ENCODE results near the gene CCDC71.

Gene CCDC71

DNA sequence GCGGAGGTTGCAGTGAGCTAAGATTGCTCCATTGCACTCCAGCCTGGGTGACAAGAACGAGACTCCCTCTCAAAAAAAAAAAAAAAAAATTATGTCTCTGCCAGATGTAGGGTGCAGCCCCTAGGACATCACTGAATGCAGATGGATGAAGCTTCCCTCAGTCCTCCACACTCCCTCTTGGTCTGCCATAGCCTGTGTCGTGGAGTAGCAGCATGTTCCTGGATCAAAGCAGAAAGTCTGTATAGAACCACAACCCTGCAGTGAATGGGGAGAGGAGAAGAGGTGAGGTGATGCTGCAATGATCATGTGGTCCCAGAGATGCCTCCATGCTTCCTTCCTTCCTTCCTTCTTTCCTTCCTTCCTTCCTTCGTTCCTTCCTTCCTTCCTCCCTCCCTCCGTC is 18.0 kb downstream of the CCDC71 start:
- TF ChIP-seq, protein P1, sequence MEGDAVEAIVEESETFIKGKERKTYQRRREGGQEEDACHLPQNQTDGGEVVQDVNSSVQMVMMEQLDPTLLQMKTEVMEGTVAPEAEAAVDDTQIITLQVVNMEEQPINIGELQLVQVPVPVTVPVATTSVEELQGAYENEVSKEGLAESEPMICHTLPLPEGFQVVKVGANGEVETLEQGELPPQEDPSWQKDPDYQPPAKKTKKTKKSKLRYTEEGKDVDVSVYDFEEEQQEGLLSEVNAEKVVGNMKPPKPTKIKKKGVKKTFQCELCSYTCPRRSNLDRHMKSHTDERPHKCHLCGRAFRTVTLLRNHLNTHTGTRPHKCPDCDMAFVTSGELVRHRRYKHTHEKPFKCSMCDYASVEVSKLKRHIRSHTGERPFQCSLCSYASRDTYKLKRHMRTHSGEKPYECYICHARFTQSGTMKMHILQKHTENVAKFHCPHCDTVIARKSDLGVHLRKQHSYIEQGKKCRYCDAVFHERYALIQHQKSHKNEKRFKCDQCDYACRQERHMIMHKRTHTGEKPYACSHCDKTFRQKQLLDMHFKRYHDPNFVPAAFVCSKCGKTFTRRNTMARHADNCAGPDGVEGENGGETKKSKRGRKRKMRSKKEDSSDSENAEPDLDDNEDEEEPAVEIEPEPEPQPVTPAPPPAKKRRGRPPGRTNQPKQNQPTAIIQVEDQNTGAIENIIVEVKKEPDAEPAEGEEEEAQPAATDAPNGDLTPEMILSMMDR (IDR thresholded peaks at IDR 0.05; ENCODE audit: borderline replicate concordance, insufficient read depth, low read depth, low read length), result no peak
- H3K4me3 ChIP-seq (ENCODE audit: low read depth, low read length), result no peak overlapping the region

DNA sequence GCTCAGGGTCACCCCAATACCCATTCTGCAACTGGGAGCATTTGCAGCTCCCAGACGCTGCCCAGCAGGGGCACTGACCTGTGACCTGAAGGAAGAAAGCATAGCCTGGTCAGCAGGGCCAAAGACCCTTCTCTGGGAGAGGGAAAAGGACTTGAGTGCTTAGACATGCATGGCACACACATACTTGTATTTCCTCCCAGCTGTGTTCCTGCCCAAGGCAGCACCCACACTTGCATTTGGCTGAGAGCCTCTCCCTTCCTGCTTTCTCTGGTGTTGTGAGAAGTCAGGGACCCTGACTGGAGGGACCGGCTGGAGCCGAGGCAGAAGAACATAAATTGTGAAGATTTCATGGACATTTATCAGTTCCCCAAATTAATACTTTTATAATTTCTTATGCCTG is 26.1 kb downstream of the CCDC71 start:
- TF ChIP-seq, protein P1 (IDR thresholded peaks at IDR 0.05; ENCODE audit: borderline replicate concordance, insufficient read depth, low read depth, low read length), result no peak
- H3K4me3 ChIP-seq (ENCODE audit: low read depth, low read length), result no peak overlapping the region

DNA sequence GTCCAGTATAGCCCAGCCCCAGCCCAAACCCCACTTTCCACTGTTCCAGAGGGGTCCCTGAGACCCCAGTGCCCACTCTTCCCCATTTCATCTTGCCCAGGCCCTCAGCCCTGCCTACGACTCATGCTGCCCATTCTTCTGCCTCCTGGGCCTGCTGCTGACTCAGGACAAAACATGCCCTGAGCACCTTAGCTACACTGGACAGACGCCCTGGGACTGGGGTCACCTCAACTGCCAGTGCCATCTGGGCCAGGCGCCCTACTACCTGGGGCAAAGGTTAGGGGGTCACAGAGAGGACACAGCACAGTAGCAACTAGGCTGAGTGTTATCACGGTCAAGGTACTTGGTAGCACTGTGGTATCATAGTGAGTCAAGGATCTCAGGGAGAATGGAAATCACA is 30.6 kb downstream of the CCDC71 start:
- H3K4me3 ChIP-seq (ENCODE audit: low read depth, low read length), result no peak overlapping the region
- TF ChIP-seq, protein P1 (IDR thresholded peaks at IDR 0.05; ENCODE audit: borderline replicate concordance, insufficient read depth, low read depth, low read length), result no peak

DNA sequence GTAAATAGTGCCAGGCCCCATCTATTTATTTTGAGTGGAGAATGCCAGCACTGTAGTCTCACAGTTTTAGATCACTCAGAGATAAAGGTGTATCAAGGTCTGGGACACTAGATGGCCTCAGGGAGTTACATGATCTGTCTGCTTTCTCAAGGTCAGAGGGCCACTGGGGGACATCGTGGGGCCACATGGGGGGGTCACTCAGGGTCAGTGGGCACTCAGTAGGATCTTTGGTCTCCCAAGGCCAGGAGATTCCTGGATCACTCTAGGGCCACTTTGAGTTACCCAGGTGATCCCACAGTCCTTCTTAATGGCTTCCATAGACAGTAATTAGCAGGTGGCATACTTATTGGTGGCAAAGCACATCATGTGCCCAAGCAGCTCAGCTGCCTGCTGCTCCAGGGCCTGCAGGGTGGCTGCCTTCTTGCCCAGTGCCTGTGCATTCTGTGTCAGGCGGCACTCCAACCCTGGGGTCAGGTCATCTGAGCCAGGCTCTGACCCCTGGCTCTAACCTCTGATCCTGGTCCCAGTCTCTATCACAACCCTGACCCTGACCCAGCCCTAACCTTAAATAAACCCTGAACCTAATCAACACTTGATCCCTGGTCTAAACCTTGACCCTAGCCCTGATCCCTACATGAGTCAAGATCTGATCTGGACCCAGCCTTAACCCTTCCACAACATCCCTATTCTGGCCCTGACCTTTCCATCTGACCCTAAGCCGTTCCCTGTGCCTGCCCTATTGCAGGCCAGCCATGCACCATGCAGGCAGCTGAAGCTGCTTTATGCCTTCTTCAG is 31.5 kb downstream of the CCDC71 start:
- H3K4me3 ChIP-seq (ENCODE audit: low read depth, low read length), result no peak overlapping the region
- TF ChIP-seq, protein P1 (IDR thresholded peaks at IDR 0.05; ENCODE audit: borderline replicate concordance, insufficient read depth, low read depth, low read length), result no peak

DNA sequence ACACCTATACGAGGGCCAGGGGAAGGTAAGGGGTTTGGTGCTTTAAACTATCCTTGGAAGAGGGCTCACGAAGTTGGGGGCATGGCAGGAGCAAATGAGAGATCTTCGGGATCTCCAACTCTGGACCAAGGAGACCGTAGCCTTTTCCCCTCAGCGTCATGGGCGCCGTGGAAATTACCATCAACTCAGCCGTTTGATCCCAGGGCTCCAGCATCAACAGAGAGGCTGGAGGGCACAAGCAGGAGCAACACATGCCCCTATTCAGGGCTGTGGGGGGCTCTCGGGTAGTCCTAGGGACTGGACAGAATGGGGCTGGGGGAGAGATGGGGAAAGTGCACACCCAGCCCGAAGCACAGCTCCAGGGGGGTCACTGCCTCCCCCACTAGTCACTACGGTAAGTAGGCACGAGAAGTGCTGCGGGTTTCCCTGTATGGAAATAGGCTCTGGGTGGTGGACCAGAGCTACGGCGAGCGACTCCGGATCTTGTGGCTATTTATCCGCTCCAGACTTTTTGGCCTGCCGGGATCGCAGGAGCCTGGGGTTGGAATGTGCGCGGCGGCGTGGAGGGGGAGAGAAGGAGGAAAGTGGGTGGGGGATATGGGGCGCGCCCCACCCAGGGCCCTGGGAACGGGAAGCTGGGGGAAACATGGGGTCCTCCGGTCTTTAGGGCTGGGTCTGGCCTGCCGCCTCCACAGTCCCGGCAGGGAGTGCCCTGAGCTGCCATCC is 32.7 kb downstream of the CCDC71 start:
- no peak overlapping the region for H3K4me3 ChIP-seq (ENCODE audit: low read depth, low read length)
- TF ChIP-seq, protein P1 (IDR thresholded peaks at IDR 0.05; ENCODE audit: borderline replicate concordance, insufficient read depth, low read depth, low read length), result no peak

DNA sequence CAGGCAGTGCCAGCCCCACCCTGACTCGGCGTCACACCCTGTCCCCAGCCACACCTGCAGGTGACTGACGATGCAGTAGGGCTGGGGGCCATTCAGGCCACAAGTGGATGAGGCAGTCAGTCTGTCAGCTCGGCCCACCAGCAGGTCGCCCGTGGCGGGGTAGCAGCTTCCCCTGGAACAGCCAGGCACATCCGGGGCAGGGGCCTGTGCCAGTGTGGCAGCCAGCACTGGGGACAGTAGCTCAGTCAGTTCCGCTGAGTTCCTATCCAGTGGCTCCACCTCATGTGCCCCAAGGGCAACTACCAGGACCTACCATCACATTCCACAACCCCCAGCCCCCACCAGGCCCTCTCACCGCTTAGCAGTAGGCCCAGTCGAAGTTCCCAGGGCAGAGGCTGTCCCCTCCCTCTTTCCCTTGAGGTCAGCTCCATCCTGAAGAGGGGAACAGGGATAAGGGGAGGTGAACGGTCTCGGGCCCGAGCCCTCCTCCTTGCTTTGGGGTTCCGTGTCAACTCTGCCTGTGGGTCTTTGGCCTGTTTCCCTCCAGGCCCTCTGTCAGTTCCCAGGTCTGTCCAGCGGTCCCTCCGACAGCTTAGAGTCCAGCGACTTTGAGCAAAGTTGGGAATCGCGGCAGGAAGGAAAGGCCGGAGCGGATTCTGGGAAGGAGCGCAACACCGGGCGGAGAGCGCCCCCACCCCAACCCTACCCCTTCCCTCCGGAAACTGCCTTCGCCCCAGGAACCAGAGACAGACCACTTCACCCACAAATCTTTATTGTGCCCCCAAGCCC is 33.5 kb downstream of the CCDC71 start, which contains the start of gene LAMB2:
Gene LAMB2 (minus strand): TSS at position 614 of the 789 bp plus-strand sequence. CDS start 183 bp downstream, at position 431.
- H3K4me3 ChIP-seq (ENCODE audit: low read depth, low read length), result no peak within 1 kb of the TSS
- TF ChIP-seq, protein P1 (IDR thresholded peaks at IDR 0.05; ENCODE audit: borderline replicate concordance, insufficient read depth, low read depth, low read length), result no peak
